Measurements from ENCODE around the gene PXT1. TPM values are rescaled to one million over a fixed set of nuclear protein-coding genes. Genes with fewer than 3 reads are reported as not detected.
A peak's percentile ranks its signal among the peaks of the same experiment; 100 is the strongest.
"Not testable (repeated sequence)": the region's sequence is repeated elsewhere in the genome, so short reads cannot be mapped to it uniquely, and the experiment has no call there.

PXT1 gene
- polyA plus RNA-seq, 3 donors = 0.13 to 0.31 (median 0.24) TPM

- not testable (repeated sequence) for H3K4me2 ChIP-seq (replicated peaks; ENCODE audit: extremely low read depth, low read length, poor library complexity, severe bottlenecking); H3K79me2 ChIP-seq (ENCODE audit: insufficient read depth, low read length); H3K9me3 ChIP-seq (replicated peaks in 1 of 2; ENCODE audit: control insufficient read depth in 1 of 2, insufficient read depth in 1 of 2, low read length in 2 of 2); DNase-seq; H2AFZ ChIP-seq (ENCODE audit: insufficient read depth, low read depth, low read length, poor library complexity, severe bottlenecking); H3K9me3 Mint-ChIP-seq; H4K20me1 ChIP-seq (ENCODE audit: insufficient read depth, low read length); H3K36me3 ChIP-seq (replicated peaks in 1 of 2; ENCODE audit: control insufficient read depth in 1 of 2, insufficient read depth in 2 of 2, low read length in 2 of 2); H3K9ac ChIP-seq (ENCODE audit: insufficient read depth, low read length, poor library complexity, severe bottlenecking); H3K27me3 ChIP-seq (ENCODE audit: control insufficient read depth in 2 of 2, insufficient read depth in 2 of 2, low read length in 2 of 2); H3K36me3 Mint-ChIP-seq; H3K27ac ChIP-seq (ENCODE audit: low read depth in 1 of 2, low read length in 2 of 2); H3K27me3 Mint-ChIP-seq (ENCODE audit: low read depth in 3 of 3)
- Mint-ChIP-seq H3K4me1 (peaks cover 40% of the 10 kb centered on the region), H3K4me3 (peak overlapping the region in 1 of 2 donors; percentile 51), H3K27ac (peak overlapping the region in 5 of 7 donors; percentile 40 to 80 (median 68))
- intact Hi-C loops (cut with micrococcal nuclease) = loop anchor here in 1 of 2 donors (10.0 kb wide), 1 partner anchor 239 kb away; no protein-coding TSS in a partner anchor
- WGBS (ENCODE audit: insufficient coverage) = 80% methylated on average over 10 of the region's 13 CpGs
- peaks cover 39 to 51% of the 10 kb centered on the region in 2 donors for H3K4me1 ChIP-seq (ENCODE audit: control insufficient read depth in 1 of 2, insufficient read depth in 2 of 2, low read length in 2 of 2)
- H3K4me3 ChIP-seq (replicated peaks in 1 of 3; ENCODE audit: low read depth in 2 of 3, low read length in 3 of 3) = peak overlapping the region in 1 of 3 experiments; percentile 8
Observed at GRCh38 chr6:36363371-36363752, 79.3 kb downstream of the PXT1 start.

- no peak overlapping the region for H3K9ac ChIP-seq (ENCODE audit: insufficient read depth, low read length, poor library complexity, severe bottlenecking)
- no peaks in the 10 kb centered on the region for H3K9me3 ChIP-seq (replicated peaks in 1 of 2; ENCODE audit: control insufficient read depth in 1 of 2, insufficient read depth in 1 of 2, low read length in 2 of 2)
- no peak for TF ChIP-seq CTCF (IDR thresholded peaks at IDR 0.05)
- H3K4me3 ChIP-seq (replicated peaks in 1 of 3; ENCODE audit: low read depth in 2 of 3, low read length in 3 of 3) = peak overlapping the region in 1 of 3 experiments; percentile 8
- WGBS (ENCODE audit: insufficient coverage) = 33% methylated on average over 16 of the region's 25 CpGs
- H3K27ac ChIP-seq (ENCODE audit: low read depth in 1 of 2, low read length in 2 of 2) = peak overlapping the region in 1 of 2 donors; percentile 41
- H4K20me1 ChIP-seq (ENCODE audit: insufficient read depth, low read length) = no peaks in the 10 kb centered on the region
- H3K27me3 ChIP-seq (ENCODE audit: control insufficient read depth in 2 of 2, insufficient read depth in 2 of 2, low read length in 2 of 2) = no peaks in the 10 kb centered on the region
- Mint-ChIP-seq H3K4me1 (peaks cover 35% of the 10 kb centered on the region), H3K27ac (peak overlapping the region in 6 of 7 donors; percentile 40 to 81 (median 60)), H3K4me3 (peak overlapping the region in 1 of 2 donors; percentile 51), H3K27me3 (ENCODE audit: low read depth in 3 of 3) (peaks cover 0 to 3% (median 1%) of the 10 kb centered on the region in 3 donors), H3K36me3 (peaks cover 3 to 7% of the 10 kb centered on the region in 2 donors), H3K9me3 (no peaks in the 10 kb centered on the region)
- H3K4me1 ChIP-seq (ENCODE audit: control insufficient read depth in 1 of 2, insufficient read depth in 2 of 2, low read length in 2 of 2) = peaks cover 34 to 45% of the 10 kb centered on the region in 2 donors
- no peak overlapping the region for H2AFZ ChIP-seq (ENCODE audit: insufficient read depth, low read depth, low read length, poor library complexity, severe bottlenecking)
- H3K4me2 ChIP-seq (replicated peaks; ENCODE audit: extremely low read depth, low read length, poor library complexity, severe bottlenecking) = no peak overlapping the region
- DNase-seq = peak; percentile 54 to 83 (median 76)
- intact Hi-C loops (cut with micrococcal nuclease) = loop anchor here in 1 of 2 donors (10.0 kb wide), 1 partner anchor 238 kb away; no protein-coding TSS in a partner anchor
- H3K79me2 ChIP-seq (ENCODE audit: insufficient read depth, low read length) = no peaks in the 10 kb centered on the region
- no peaks in the 10 kb centered on the region for H3K36me3 ChIP-seq (replicated peaks in 1 of 2; ENCODE audit: control insufficient read depth in 1 of 2, insufficient read depth in 2 of 2, low read length in 2 of 2)
Observed at GRCh38 chr6:36362551-36363370, 79.9 kb downstream of the PXT1 start.
